ENCODE data around the gene NID1.

DNA sequence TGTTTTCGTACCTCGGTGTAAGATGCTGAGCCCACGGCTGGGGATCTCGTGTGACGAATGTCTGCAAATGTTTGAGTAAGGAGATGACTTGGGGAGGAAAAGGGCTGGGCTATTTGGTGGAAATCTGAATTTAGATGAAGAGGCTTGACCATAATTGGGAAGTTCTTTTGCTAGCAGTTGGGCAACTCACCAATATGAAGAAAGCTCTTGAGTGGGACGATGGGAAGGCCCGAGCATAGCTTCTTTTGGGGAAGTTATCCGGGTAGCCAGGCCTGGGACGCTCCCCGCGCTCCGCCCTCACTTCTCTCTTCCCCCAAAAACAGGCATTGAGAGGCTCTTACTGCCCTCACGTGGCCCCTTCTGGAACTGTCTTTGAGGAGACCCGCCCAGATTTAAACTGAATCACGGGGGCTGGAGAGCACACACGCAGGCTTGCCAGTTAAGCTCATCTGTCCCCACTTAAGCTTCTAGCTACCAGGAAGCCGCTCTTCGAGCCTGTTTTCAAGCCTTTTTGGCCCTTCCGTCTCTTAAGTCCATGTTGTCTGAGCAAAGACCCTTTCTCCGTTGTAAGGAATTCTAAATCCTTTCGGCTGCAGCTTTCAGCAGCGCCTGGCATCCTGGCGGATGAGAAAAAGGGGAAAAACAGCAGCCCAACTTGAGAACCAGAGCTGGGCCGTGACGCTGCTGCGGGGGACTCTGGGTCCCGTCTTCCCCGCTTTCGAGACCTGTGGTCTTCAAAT, 93.1 kb downstream of the NID1 start:
- TF ChIP-seq POLR2A (IDR thresholded peaks at IDR 0.05; ENCODE audit: borderline replicate concordance, extremely low read depth, insufficient read depth, insufficient read length) (peak; percentile 49), CTCF (IDR thresholded peaks at IDR 0.05 in 2 of 3, conservative IDR thresholded peaks at IDR 0.05 in 1 of 3; ENCODE audit: borderline replicate concordance in 1 of 3, insufficient read depth in 1 of 3, low read depth in 2 of 3, low read length in 2 of 3) (peak; percentile 80 to 84 (median 82)), EZH2 (IDR thresholded peaks at IDR 0.05) (no peak), EZH2phosphoT487 (IDR thresholded peaks at IDR 0.05; ENCODE audit: borderline replicate concordance) (no peak), ZNF274 (IDR thresholded peaks at IDR 0.05; ENCODE audit: low read depth, low read length) (no peak), SIN3A (IDR thresholded peaks at IDR 0.05; ENCODE audit: low read depth) (no peak)
- TF ChIP-seq, protein P1, sequence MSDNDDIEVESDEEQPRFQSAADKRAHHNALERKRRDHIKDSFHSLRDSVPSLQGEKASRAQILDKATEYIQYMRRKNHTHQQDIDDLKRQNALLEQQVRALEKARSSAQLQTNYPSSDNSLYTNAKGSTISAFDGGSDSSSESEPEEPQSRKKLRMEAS (IDR thresholded peaks at IDR 0.05): 0 out of 2 replicates have a peak, but pooled peaks have one; percentile 15

All from HCT116 (cell line).